ENCODE measurements around the gene AOPEP.

AOPEP gene

GRCh38 chr9:94927048-94927761 is 200.7 kb downstream of the AOPEP start:
- no peak overlapping the region for H3K4me3 ChIP-seq (ENCODE audit: low read depth, low read length)
- no peak for TF ChIP-seq CTCF (IDR thresholded peaks at IDR 0.05; ENCODE audit: low read depth, low read length)

- TF ChIP-seq CTCF (IDR thresholded peaks at IDR 0.05; ENCODE audit: low read depth, low read length): no peak
- no peak overlapping the region for H3K4me3 ChIP-seq (ENCODE audit: low read depth, low read length)
Measured at GRCh38 chr9:94927762-94928670, 201.5 kb downstream of the AOPEP start.

GRCh38 chr9:94928691-94929368 is 202.3 kb downstream of the AOPEP start:
- no peak for TF ChIP-seq CTCF (IDR thresholded peaks at IDR 0.05; ENCODE audit: low read depth, low read length)
- no peak overlapping the region for H3K4me3 ChIP-seq (ENCODE audit: low read depth, low read length)

- TF ChIP-seq CTCF (IDR thresholded peaks at IDR 0.05; ENCODE audit: low read depth, low read length): no peak
- H3K4me3 ChIP-seq (ENCODE audit: low read depth, low read length): no peak overlapping the region
Measured at GRCh38 chr9:94929369-94929756, 202.9 kb downstream of the AOPEP start.

- no peak for TF ChIP-seq CTCF (IDR thresholded peaks at IDR 0.05; ENCODE audit: low read depth, low read length)
- no peak overlapping the region for H3K4me3 ChIP-seq (ENCODE audit: low read depth, low read length)
Measured at GRCh38 chr9:94931036-94931633, 204.6 kb downstream of the AOPEP start.

GRCh38 chr9:94931740-94932139 is 205.2 kb downstream of the AOPEP start:
- no peak overlapping the region for H3K4me3 ChIP-seq (ENCODE audit: low read depth, low read length)
- TF ChIP-seq CTCF (IDR thresholded peaks at IDR 0.05; ENCODE audit: low read depth, low read length): no peak

Data from WI38 (cell line).